KOPT-K1 (cell line): ENCODE results near the gene CLCN7.
A peak's percentile ranks its signal among the peaks of the same experiment; 100 is the strongest.
"Not testable (repeated sequence)": the region's sequence is repeated elsewhere in the genome, so short reads cannot be mapped to it uniquely, and the experiment has no call there.

Experiments used
- H3K27ac ChIP-seq: fragments of 200-600 bp; sonication (generic); 2 replicates; pipeline ENCODE4 v1.5.1; 2016; ENCODE audit warnings: antibody characterized with exemption, mild to moderate bottlenecking, low read depth, low read length; ENCODE audit not compliant: poor library complexity, severe bottlenecking
- H3K36me3 ChIP-seq: fragments of 200-600 bp; sonication (generic); 2 replicates; pipeline ENCODE4 v1.5.1; 2017; ENCODE audit warnings: antibody characterized with exemption, mild to moderate bottlenecking, low read length, moderate library complexity; ENCODE audit not compliant: insufficient read depth
- H3K9me3 ChIP-seq: fragments of 200-600 bp; sonication (generic); 2 replicates; pipeline ENCODE4 v1.5.1; 2017; ENCODE audit warnings: antibody characterized with exemption, low read length, mild to moderate bottlenecking; ENCODE audit not compliant: insufficient read depth, poor library complexity, severe bottlenecking

CLCN7 gene

DNA sequence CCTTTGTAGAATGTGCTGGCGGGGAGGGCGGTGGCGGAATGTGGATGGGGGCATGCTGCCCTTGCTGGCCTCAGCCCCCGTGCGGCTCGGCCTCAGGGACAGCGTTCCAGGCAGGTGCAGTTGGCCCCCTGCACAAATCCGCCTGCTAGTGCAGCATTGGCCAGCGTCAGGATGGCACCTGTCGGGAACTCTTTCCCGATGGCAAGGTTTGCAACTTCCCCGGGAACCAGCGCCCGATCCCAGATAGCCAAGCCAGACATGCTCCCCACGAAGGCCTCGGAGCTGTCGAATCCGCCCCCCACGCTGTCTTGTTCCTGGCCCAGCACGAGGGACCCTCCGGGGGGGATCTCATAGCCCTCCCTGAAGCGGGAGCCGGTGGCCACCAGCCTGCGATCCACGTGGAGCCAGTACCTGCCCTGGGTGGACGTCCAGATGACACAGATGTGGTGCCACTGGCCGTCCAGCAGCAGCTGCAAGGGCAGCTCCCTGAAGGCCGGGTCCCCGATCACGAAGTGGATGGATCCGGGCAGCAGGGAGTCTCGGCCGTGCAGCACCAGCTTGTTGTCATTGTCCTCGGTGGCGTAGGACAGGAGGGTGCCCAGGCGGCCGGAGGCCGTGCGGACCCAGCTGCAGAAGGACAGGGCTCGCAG is 11.1 kb upstream of the CLCN7 start:
- H3K9me3 ChIP-seq, result no peaks in the 10 kb centered on the region
- no peaks in the 10 kb centered on the region for H3K36me3 ChIP-seq
- H3K27ac ChIP-seq, result no peak overlapping the region

DNA sequence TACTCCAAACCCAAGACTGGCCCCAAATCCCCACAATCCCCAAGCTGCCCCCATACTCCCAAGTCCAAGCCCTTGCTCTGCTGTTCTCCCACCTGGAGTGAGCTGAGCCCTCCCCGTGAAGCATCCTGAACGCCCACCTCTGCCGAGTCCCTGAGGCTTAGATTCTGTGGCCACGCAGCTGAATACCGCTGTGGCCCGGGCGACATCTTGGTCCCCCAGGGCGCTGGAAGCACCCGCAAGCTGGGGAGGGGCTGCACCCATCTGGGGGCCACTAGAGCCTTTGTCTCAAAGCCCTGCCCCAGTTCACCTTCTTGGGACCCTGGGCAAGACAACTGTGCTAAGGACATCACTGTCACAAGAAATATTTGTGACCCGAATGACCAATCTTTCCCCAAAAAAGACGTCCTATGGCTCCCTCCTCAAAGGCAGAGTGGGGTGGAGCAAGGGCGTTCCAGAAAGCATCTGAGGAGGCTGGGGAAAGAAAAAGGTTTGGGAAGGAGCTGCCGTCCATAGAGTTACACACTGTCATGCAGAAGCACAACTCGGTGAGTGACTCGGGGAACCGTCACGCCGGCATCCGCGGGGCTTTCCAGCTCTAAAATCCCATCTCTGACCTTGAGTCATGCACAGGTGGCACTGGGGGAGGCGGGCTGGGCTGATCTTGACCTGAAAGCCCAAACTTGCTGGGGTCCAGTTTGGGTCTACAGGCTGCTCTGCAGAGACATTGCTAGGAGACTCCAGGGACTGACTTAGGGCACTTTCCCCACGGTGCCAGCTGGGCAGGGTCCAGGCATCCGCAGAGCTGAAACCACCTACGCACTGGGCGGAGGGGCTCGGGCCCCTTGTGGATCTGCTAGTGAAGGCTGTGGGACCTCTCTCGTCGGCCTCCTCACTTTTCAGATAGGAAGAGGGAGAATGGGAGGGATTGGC is 7.3 kb upstream of the CLCN7 start:
- H3K9me3 ChIP-seq, result no peaks in the 10 kb centered on the region
- no peaks in the 10 kb centered on the region for H3K36me3 ChIP-seq
- no peak overlapping the region for H3K27ac ChIP-seq

DNA sequence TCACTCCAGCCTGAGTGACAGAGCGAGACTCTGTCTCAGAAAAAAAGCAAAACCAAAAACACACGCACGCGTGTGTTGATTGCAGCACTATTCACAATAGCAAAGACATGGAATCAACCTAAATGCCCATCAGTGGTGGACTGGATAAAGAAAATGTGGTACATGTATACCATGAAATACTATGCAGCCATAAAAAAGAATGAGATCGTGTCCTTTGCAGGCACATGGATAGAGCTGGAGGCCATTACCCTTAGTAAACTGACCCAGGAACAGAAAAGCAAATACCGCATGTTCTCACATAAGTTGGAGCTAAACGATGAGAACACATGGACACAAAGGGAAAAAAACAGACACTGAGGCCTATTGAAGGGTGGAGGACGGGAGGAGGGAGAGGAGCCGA is 4.1 kb upstream of the CLCN7 start:
- not testable (repeated sequence) for H3K36me3 ChIP-seq, H3K27ac ChIP-seq, H3K9me3 ChIP-seq

DNA sequence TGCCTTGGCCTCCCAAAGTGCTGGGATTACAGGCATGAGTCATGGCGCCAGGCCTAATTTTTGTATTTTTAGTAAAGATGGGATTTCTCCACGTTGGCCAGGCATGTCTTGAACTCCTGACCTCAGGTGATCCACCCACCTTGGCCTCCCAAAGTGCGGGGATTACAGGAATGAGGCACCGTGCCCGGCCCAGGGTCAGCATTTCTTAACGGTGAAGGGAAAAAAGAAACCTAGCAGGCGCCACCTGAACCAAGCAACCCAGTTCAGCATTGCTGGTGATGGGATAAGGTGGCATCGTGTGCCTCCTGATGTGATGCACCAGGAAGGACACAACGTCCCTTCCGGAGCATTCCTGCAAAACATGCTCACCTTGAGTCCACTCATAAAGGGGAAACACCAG is 2.2 kb upstream of the CLCN7 start:
- H3K36me3 ChIP-seq, result no peaks in the 10 kb centered on the region
- H3K9me3 ChIP-seq, result no peaks in the 10 kb centered on the region
- no peak overlapping the region for H3K27ac ChIP-seq

DNA sequence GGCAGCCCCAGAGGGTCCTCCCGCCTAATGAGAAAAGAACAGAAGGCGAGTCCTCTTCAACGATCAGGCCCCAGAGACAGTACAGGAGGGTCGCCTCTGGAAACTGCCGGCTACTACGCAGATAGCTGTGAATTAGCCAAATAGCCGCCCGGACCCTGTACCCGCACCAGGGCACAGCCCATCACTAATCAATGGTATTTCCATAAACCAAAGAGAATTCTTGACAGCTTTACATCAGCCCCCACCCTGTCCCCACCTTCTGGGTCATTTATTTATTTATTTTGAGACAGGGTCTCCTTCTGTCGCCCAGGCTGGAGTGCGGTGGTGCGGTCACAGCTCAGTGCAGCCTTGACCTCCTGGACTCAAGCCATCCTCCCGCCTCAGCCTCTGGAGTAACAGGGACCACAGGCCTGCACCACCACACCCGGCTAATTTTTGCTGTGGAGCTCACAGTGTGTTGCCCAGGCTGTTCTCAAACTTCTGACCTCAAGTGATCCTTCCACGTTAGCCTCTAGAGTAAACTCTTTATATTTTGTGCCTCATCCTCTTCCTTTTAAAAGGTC is 805 bp upstream of the CLCN7 start:
- Histone ChIP-seq H3K27ac (peak overlapping the region; percentile 92), H3K9me3 (no peaks in the 10 kb centered on the region)

DNA sequence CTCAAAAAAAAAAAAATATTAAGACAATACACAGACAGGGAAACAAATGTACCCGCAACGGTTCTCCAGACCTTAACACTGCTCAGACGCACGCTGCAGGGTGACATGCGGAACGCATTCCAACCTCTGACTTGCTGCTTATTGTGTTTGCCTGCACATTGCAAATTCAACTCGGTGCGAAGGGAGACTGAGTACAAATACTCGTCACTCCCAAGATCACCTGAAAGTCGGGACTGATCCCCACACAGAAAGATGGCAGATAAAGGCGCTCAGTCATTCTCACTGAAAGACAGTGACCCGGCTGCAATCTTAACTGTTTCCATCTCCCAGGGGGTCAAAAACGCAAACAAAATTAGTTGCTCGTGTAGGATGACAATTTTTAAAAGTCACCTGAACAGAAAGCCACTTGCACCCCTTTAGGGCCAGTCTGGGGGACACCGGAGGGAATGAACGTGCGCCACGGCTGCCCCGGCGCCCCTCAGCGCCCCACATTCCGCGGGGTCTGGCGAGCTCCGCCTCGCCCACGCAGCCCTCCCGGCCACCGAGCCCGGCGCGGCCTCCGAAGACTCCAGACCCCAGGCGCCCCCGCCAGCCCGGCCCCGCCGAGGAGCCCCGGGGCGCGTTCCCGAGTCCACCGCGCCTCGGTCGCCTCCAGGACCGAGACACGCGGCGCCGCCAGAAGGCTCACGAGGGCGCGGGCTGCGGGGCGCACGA is 589 bp downstream of the CLCN7 start:
- H3K36me3 ChIP-seq, result no peaks in the 10 kb centered on the region
- no peaks in the 10 kb centered on the region for H3K9me3 ChIP-seq
- peak overlapping the region; percentile 92 for H3K27ac ChIP-seq

More for the DNA sequence above, 805 bp upstream of the CLCN7 start:
- no peaks in the 10 kb centered on the region for H3K36me3 ChIP-seq

DNA sequence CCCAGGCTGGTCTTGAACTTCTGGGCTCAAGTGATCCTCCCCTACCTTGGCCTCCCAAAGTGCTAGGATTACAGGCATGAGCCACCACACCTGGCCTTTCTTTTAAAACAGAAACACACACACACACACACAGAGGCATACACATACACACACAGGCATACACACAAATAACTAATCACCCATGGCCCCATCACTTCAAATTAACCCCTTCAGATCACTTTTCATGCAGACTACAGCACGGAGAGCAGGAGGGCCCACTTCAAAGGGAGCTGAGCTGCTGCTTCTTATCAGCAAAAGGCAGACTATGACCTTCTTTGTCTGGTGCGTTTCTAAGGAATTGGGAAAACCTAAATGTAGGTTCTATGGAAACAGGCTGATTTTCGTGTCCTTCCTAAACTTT is 1.9 kb downstream of the CLCN7 start:
- Histone ChIP-seq H3K36me3 (no peaks in the 10 kb centered on the region), H3K27ac (no peak overlapping the region), H3K9me3 (no peaks in the 10 kb centered on the region)

DNA sequence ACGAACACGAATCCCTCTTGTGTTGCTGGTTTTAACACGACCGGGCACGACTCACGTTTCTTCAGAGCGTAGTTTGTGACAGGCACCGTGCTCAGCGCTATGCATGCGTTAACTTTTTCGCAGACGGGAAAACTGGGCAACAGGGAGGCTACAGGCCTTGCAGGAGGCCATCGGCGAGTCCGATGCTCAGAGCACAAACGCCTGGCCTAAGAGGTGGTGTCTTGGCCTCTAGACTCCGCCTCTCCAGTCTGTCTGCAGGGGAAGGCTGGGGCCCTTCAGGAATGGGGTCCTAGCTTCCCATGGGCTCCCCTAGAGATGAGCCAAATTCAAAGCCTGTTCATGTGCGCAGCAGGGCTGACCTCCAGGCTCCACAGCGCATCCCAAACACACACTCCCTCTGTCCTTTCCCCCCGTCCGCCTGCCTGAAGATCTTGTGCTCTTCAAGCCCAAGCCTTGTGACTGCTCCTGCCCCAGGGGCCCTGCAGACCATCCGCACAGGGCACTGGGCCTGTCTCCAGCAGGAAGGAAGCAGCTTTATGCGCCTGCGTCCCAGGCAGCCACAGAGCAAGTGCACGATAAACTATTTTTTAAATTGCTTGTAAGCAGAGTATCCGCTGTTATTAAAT is 3.1 kb downstream of the CLCN7 start:
- Histone ChIP-seq H3K9me3 (no peaks in the 10 kb centered on the region), H3K27ac (no peak overlapping the region)

DNA sequence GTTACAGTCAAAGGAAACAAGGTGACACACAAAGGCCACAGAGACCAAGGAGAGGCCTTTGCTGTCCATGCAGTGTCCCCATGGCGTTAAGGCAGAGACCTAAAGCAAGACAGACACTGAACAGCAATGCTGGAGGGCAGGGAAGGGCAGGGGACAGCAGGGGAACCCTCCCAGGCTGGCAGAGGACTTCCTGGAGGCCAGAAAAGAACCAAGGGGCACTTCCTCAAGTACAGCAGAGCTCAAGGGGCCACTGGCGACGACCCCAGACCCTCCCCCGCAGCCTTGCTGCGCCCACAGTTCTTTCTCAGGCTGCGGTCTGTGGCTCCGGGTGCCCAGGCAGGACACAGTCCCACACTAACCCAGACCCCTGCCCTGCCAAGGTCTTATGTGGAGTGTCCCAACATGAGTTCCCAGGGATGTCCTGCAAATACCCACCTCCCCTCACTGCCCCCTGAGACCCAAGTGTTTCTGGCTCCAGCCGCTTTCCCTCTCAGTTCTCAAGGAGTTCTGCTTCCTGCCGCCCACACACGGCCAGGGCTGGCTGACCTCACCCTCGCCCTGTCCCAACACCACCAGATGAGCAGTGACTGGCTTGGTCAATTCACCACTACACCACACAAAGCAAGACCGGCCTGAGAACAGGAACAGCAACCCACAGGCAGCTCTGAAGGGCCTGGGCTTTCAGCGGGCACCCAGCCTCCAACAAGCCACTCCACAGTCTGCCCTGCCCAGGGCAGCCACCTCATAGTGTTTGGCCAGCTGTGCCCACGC is 4.2 kb downstream of the CLCN7 start:
- H3K9me3 ChIP-seq, result no peaks in the 10 kb centered on the region
- H3K27ac ChIP-seq, result no peak overlapping the region
- no peaks in the 10 kb centered on the region for H3K36me3 ChIP-seq

More for the DNA sequence above, 3.1 kb downstream of the CLCN7 start:
- no peaks in the 10 kb centered on the region for H3K36me3 ChIP-seq

DNA sequence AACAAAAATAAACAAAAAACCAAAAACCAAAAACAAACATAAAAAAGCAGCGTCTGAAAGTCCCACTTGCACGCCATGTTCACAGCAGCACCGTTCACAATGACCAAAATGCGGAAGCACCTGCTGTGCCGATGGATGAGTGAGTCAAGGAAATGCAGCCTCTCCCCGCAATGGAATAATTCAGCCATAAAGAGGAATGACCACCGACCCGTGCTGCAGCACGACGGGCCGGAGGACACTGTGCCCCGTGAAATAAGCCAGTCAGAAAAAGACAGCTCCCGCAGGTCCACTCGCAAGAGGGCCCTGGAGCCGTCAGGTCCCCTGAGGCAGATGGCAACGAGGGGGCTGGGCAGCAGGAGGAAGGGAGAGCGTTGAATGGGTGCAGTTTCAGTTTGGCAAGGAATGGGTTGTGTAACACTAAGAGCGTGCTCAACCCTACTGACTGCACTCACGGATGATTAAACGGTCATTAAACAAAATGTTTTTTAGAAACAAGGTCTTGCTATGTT is 5.1 kb downstream of the CLCN7 start:
- H3K27ac ChIP-seq, result no peak overlapping the region

DNA sequence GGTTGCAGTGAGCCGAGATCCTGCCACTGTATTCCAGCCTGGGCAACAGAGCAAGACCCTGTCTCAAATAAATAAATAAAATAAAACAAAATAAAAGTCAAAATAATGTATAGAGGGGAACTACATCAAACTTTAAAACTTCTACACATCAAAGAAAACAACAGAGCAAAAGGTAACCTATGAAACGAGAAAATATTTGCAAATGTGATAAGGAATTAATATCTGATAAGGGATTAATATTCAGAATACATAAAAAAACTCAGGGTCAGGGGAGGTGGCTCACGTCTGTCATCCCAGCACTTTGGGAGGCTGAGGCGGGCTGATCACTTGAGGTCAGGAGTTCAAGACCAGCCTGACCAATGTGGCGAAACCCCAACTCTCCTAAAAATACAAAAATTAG is 5.7 kb downstream of the CLCN7 start:
- H3K9me3 ChIP-seq, H3K27ac ChIP-seq, H3K36me3 ChIP-seq: not testable (repeated sequence)

More for the DNA sequence above, 5.1 kb downstream of the CLCN7 start:
- Histone ChIP-seq H3K9me3 (no peaks in the 10 kb centered on the region), H3K36me3 (no peaks in the 10 kb centered on the region)

DNA sequence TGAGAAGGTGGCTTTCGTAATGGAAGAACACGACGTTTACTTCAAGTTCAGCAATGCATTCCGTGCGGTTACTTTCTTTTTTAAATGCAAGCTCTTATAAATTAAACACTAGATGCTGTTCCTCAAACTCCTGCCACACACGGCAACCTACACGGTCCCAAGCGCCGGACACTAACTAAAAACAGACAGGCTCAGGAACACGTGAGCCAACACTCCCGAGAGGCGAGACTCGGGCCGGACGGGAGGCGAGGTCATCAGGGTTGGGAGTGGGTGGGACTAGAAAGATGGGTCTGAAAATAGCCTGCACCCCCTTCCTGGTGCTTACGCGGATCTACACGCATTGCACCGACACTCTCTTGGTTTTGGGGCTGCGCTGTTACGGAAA is 6.4 kb downstream of the CLCN7 start:
- Histone ChIP-seq H3K27ac (no peak overlapping the region), H3K9me3 (no peaks in the 10 kb centered on the region), H3K36me3 (no peaks in the 10 kb centered on the region)

DNA sequence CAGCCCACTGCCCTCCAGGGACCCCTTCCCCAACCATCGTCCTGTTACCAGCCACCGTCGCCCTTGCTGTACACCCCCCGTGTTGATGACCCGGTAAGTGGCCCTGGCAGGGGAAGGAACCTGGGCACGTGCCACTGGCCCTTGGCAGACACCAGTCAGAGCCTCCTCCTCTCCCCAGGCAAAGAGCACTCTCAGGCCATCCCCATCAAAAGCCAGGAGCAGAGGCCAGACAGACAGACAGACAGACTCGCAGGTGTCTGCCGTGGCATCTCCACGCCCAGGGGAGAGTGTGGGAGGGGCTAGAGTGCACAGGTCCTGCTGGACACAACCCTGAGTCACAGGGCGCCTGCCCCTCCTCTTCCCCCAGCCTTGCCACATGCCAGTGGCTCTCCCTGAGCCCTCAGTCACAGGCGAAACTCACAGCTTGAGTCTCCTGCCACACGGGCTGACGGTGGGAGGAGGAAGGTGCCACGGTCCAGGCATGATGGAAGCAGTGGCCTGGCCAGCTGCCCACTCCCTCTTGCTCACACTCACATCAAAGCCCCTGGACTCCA is 7.8 kb downstream of the CLCN7 start:
- no peak overlapping the region for H3K27ac ChIP-seq
- no peaks in the 10 kb centered on the region; the same call in 1 of the 2 replicates for H3K36me3 ChIP-seq
- H3K9me3 ChIP-seq, result no peaks in the 10 kb centered on the region

DNA sequence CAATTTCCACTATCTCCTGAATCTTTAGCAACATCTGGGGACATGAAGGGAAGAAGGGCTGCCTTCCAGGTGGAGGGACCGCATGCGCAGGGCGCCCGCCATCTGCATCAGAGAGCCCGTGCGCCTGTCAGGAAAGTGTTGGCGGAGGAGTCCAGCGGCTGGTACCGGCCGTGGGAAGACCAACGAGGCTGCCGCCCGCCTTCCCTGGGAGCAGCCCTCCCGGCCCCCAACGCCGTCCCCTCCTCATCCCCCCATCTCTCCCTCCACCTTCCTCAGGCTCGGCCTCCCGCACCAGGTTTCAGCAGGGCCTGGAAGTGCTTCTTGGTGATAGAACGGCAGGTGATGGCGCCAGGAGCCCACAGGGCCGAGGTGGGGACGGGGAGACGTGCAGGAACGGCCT is 8.8 kb downstream of the CLCN7 start:
- Histone ChIP-seq H3K27ac (no peak overlapping the region), H3K36me3 (peaks cover 6% of the 10 kb centered on the region; the same call in 1 of the 2 replicates), H3K9me3 (no peaks in the 10 kb centered on the region)
